ENCODE measurements around the gene JAML. TPM values are rescaled to one million over a fixed set of nuclear protein-coding genes. Genes with fewer than 3 reads are reported as not detected.

JAML gene
- total and polyA plus RNA-seq, 2 donors, result 39.7 to 58.8 TPM

DNA sequence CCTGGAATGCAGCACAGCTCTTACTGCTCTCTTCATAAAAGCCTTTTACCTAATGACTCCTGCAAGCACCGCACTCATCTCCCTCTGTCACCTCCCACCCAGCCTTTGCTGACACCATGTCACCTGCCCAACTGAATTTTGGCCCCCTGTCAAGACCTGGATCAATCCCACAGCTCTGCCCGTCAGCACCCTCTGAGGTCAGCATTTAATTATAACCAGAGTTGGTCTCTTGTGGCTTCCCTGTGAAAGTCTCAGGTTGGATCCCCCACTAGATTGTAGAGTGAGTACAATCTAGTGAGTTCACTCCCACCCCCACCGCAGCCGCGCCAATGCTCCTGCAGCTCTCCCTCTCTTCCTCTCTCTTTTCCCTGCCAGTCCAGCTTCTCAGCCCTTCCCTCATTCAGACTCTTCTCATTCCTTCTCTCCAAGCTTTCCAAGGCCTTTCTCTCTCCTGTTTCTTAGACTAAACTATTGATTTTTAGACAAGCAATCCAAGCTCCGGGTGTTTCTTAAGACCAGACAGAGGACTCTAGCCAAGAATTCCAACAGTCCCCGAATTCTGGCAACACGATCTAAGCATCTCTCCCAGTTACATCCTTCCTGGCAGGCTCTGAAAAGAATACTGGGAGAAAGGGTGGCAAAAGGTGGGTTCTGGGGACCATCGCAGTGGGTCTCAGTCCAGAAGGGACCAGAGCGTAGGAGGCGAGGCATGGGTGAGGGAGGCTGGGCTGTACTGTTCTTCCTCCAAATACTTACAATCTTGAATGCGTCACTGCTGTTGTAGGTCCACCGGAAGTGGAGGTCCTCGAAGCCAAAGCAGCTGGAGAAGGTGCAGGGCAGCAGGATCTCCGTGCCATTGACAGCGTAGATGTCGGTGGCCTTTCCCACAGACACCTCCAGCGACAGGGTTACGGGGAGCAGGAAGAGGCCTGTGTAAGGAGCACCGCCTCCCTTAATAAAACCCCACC is 80.2 kb downstream of the JAML start:
- Histone ChIP-seq H3K4me3 (ENCODE audit: low read length in 2 of 2) (no peak overlapping the region), H3K27me3 (ENCODE audit: control insufficient read depth in 2 of 2, insufficient read depth in 1 of 2, low read length in 1 of 2) (peaks cover 27 to 83% of the 10 kb centered on the region in 2 donors), H3K27ac (ENCODE audit: low read depth in 1 of 2, low read length in 1 of 2) (no peak overlapping the region), H3K36me3 (ENCODE audit: control insufficient read depth in 2 of 2, insufficient read depth in 2 of 2, low read length in 1 of 2) (no peaks in the 10 kb centered on the region), H3K9me3 (ENCODE audit: control insufficient read depth in 2 of 2, insufficient read depth in 1 of 2, low read length in 1 of 2) (peaks cover 0 to 3% of the 10 kb centered on the region in 2 donors), H3K4me1 (ENCODE audit: control insufficient read depth in 2 of 2, insufficient read depth in 2 of 2, low read length in 2 of 2) (peaks cover 0 to 8% of the 10 kb centered on the region in 2 donors)
- 77% methylated on average over 20 of the region's 20 CpGs for WGBS
- DNase-seq (ENCODE audit: low read depth in 6 of 9, low spot score in 9 of 9), result no peak

Other genes with a start within 250 kb of the JAML start
- gene IL10RA, start 238.6 kb downstream of the JAML start, total RNA-seq, result 22.7 TPM
- 24.2 TPM for gene IL10RA, start 238.6 kb downstream of the JAML start, polyA plus RNA-seq
- gene TMPRSS4, start 147.9 kb downstream of the JAML start, total RNA-seq, result 2.5 TPM
- 7.4 TPM for gene TMPRSS4, start 147.9 kb downstream of the JAML start, polyA plus RNA-seq
- gene SMIM35, start 138.0 kb downstream of the JAML start, total RNA-seq, result 0.05 TPM
- 0.09 TPM for gene SMIM35, start 138.0 kb downstream of the JAML start, polyA plus RNA-seq
- 2.1 TPM for gene SCN4B, start 72.2 kb downstream of the JAML start, total RNA-seq
- gene SCN4B, start 72.2 kb downstream of the JAML start, polyA plus RNA-seq, result 1.3 TPM
- gene SCN2B, start 48.4 kb downstream of the JAML start, total RNA-seq, result 1.6 TPM
- 0.73 TPM for gene SCN2B, start 48.4 kb downstream of the JAML start, polyA plus RNA-seq
- 3.9 TPM for gene MPZL3, start 27.4 kb upstream of the JAML start, total RNA-seq
- gene MPZL3, start 27.4 kb upstream of the JAML start, polyA plus RNA-seq, result 7.0 TPM
- 18.1 TPM for gene MPZL2, start 39.3 kb upstream of the JAML start, total RNA-seq
- gene MPZL2, start 39.3 kb upstream of the JAML start, polyA plus RNA-seq, result 47.7 TPM
- 203 TPM for gene CD3E, start 79.7 kb upstream of the JAML start, total RNA-seq
- 328 TPM for gene CD3E, start 79.7 kb upstream of the JAML start, polyA plus RNA-seq
- 1,261 TPM for gene CD3D, start 117.7 kb upstream of the JAML start, total RNA-seq
- 501 TPM for gene CD3D, start 117.7 kb upstream of the JAML start, polyA plus RNA-seq
- gene CD3G, start 119.3 kb upstream of the JAML start, total RNA-seq, result 227 TPM
- 32.0 TPM for gene CD3G, start 119.3 kb upstream of the JAML start, polyA plus RNA-seq
- 22.2 TPM for gene UBE4A, start 134.6 kb upstream of the JAML start, total RNA-seq
- gene UBE4A, start 134.6 kb upstream of the JAML start, polyA plus RNA-seq, result 40.6 TPM
- gene ATP5MG, start 176.6 kb upstream of the JAML start, total RNA-seq, result 452 TPM
- gene ATP5MG, start 176.6 kb upstream of the JAML start, polyA plus RNA-seq, result 371 TPM
- gene KMT2A, start 211.5 kb upstream of the JAML start, total RNA-seq, result 17.7 TPM
- 11.4 TPM for gene KMT2A, start 211.5 kb upstream of the JAML start, polyA plus RNA-seq

Data from thymus (tissue), 11 donors.